ENCODE data around the gene E2F6. TPM values are rescaled to one million over a fixed set of nuclear protein-coding genes. Genes with fewer than 3 reads are reported as not detected.

The E2F6 gene
- total and polyA plus RNA-seq, 2 of the 13 experiments (the other 11 are each of a cell fraction or from before 2014, with no cell fraction given) = 27.3 to 36.0 TPM

GRCh38 chr2:11421863-11422490, 44.0 kb downstream of the E2F6 start (continued):
- TF ChIP-seq, protein P1, sequence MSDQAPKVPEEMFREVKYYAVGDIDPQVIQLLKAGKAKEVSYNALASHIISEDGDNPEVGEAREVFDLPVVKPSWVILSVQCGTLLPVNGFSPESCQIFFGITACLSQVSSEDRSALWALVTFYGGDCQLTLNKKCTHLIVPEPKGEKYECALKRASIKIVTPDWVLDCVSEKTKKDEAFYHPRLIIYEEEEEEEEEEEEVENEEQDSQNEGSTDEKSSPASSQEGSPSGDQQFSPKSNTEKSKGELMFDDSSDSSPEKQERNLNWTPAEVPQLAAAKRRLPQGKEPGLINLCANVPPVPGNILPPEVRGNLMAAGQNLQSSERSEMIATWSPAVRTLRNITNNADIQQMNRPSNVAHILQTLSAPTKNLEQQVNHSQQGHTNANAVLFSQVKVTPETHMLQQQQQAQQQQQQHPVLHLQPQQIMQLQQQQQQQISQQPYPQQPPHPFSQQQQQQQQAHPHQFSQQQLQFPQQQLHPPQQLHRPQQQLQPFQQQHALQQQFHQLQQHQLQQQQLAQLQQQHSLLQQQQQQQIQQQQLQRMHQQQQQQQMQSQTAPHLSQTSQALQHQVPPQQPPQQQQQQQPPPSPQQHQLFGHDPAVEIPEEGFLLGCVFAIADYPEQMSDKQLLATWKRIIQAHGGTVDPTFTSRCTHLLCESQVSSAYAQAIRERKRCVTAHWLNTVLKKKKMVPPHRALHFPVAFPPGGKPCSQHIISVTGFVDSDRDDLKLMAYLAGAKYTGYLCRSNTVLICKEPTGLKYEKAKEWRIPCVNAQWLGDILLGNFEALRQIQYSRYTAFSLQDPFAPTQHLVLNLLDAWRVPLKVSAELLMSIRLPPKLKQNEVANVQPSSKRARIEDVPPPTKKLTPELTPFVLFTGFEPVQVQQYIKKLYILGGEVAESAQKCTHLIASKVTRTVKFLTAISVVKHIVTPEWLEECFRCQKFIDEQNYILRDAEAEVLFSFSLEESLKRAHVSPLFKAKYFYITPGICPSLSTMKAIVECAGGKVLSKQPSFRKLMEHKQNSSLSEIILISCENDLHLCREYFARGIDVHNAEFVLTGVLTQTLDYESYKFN (CRISPR knock-in tag; conservative IDR thresholded peaks at IDR 0.05) = peak; percentile 45; the same call in 1 of the 2 replicates
- no peak for TF ChIP-seq SP1 (IDR thresholded peaks at IDR 0.05)
- TF ChIP-seq SP1 (CRISPR knock-in tag; IDR thresholded peaks at IDR 0.05) = no peak
- no peak for TF ChIP-seq REL (CRISPR knock-in tag; conservative IDR thresholded peaks at IDR 0.05)
- no peak for TF ChIP-seq ZKSCAN5 (CRISPR knock-in tag; IDR thresholded peaks at IDR 0.05)
- 0 out of 2 replicates have a peak, but pooled peaks have one; percentile 5 for TF ChIP-seq FOXA3 (CRISPR knock-in tag; IDR thresholded peaks at IDR 0.05)
- no peak; the same call in 1 of the 2 replicates for TF ChIP-seq RXRB (CRISPR knock-in tag; IDR thresholded peaks at IDR 0.05; ENCODE audit: borderline replicate concordance)
- TF ChIP-seq, protein P2, sequence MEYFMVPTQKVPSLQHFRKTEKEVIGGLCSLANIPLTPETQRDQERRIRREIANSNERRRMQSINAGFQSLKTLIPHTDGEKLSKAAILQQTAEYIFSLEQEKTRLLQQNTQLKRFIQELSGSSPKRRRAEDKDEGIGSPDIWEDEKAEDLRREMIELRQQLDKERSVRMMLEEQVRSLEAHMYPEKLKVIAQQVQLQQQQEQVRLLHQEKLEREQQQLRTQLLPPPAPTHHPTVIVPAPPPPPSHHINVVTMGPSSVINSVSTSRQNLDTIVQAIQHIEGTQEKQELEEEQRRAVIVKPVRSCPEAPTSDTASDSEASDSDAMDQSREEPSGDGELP (IDR thresholded peaks at IDR 0.05; ENCODE audit: borderline replicate concordance, low read depth) = no peak
- no peak for TF ChIP-seq NONO (IDR thresholded peaks at IDR 0.05)
- TF ChIP-seq NONO (CRISPR knock-in tag; conservative IDR thresholded peaks at IDR 0.05) = 0 out of 2 replicates have a peak, but pooled peaks have one; percentile 30
- TF ChIP-seq, protein P3, sequence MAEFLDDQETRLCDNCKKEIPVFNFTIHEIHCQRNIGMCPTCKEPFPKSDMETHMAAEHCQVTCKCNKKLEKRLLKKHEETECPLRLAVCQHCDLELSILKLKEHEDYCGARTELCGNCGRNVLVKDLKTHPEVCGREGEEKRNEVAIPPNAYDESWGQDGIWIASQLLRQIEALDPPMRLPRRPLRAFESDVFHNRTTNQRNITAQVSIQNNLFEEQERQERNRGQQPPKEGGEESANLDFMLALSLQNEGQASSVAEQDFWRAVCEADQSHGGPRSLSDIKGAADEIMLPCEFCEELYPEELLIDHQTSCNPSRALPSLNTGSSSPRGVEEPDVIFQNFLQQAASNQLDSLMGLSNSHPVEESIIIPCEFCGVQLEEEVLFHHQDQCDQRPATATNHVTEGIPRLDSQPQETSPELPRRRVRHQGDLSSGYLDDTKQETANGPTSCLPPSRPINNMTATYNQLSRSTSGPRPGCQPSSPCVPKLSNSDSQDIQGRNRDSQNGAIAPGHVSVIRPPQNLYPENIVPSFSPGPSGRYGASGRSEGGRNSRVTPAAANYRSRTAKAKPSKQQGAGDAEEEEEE (CRISPR knock-in tag; IDR thresholded peaks at IDR 0.05; ENCODE audit: borderline replicate concordance) = no peak
- TF ChIP-seq ZSCAN22 (CRISPR knock-in tag; IDR thresholded peaks at IDR 0.05) = 0 out of 2 replicates have a peak, but pooled peaks have one; percentile 40
- 0 out of 2 replicates have a peak, but pooled peaks have one; percentile 7 for TF ChIP-seq KMT2A (CRISPR knock-in tag; IDR thresholded peaks at IDR 0.05)
- TF ChIP-seq ZNF318 (CRISPR knock-in tag; IDR thresholded peaks at IDR 0.05) = no peak

All from HepG2 (cell line).